ENCODE results near the gene ISCU. TPM values are rescaled to one million over a fixed set of nuclear protein-coding genes. Genes with fewer than 3 reads are reported as not detected.

Gene ISCU
- total RNA-seq, 1 donor from 2014 or later, result 55.5 TPM

GRCh38 chr12:108516511-108517275 lies 45.7 kb upstream of the ISCU start:
- Mint-ChIP-seq H3K27ac (ENCODE audit: unreplicated experiment) (no peak overlapping the region), H3K9me3 (no peaks in the 10 kb centered on the region), H3K4me1 (peaks cover 26% of the 10 kb centered on the region), H3K4me3 (peak overlapping the region; percentile 96), H3K27me3 (ENCODE audit: low read depth) (peaks cover 19% of the 10 kb centered on the region), H3K36me3 (ENCODE audit: low read depth) (peaks cover 9% of the 10 kb centered on the region)
- DNase-seq (ENCODE audit: low read depth, low spot score), result no peak
- TF ChIP-seq CTCF (conservative IDR thresholded peaks at IDR 0.05), result no peak

GRCh38 chr12:108517288-108518100 lies 44.9 kb upstream of the ISCU start:
- Mint-ChIP-seq H3K27me3 (ENCODE audit: low read depth) (peaks cover 13% of the 10 kb centered on the region), H3K27ac (ENCODE audit: unreplicated experiment) (no peak overlapping the region), H3K36me3 (ENCODE audit: low read depth) (peaks cover 14% of the 10 kb centered on the region), H3K4me3 (peak overlapping the region; percentile 96), H3K9me3 (no peaks in the 10 kb centered on the region), H3K4me1 (peaks cover 20% of the 10 kb centered on the region)
- TF ChIP-seq CTCF (conservative IDR thresholded peaks at IDR 0.05), result no peak
- DNase-seq (ENCODE audit: low read depth, low spot score), result no peak

- peaks cover 12% of the 10 kb centered on the region for H3K27me3 Mint-ChIP-seq (ENCODE audit: low read depth)
- no peak overlapping the region for H3K27ac Mint-ChIP-seq (ENCODE audit: unreplicated experiment)
- TF ChIP-seq CTCF (conservative IDR thresholded peaks at IDR 0.05), result no peak
- peaks cover 20% of the 10 kb centered on the region for H3K4me1 Mint-ChIP-seq
- no peak for DNase-seq (ENCODE audit: low read depth, low spot score)
- peaks cover 15% of the 10 kb centered on the region for H3K36me3 Mint-ChIP-seq (ENCODE audit: low read depth)
- H3K9me3 Mint-ChIP-seq, result no peaks in the 10 kb centered on the region
- peak overlapping the region; percentile 41 for H3K4me3 Mint-ChIP-seq
These were observed 44.2 kb upstream of the ISCU start for GRCh38 chr12:108518101-108518715.

- no peaks in the 10 kb centered on the region for H3K9me3 Mint-ChIP-seq
- no peak overlapping the region for H3K27ac Mint-ChIP-seq (ENCODE audit: unreplicated experiment)
- H3K4me3 Mint-ChIP-seq, result peak overlapping the region; percentile 41
- peaks cover 19% of the 10 kb centered on the region for H3K36me3 Mint-ChIP-seq (ENCODE audit: low read depth)
- H3K4me1 Mint-ChIP-seq, result peaks cover 20% of the 10 kb centered on the region
- no peak for TF ChIP-seq CTCF (conservative IDR thresholded peaks at IDR 0.05)
- H3K27me3 Mint-ChIP-seq (ENCODE audit: low read depth), result peaks cover 10% of the 10 kb centered on the region
- no peak for DNase-seq (ENCODE audit: low read depth, low spot score)
These were observed 43.5 kb upstream of the ISCU start for GRCh38 chr12:108518716-108519496.

GRCh38 chr12:108519558-108519957 lies 42.8 kb upstream of the ISCU start:
- Mint-ChIP-seq H3K27ac (ENCODE audit: unreplicated experiment) (no peak overlapping the region), H3K9me3 (no peaks in the 10 kb centered on the region), H3K4me1 (peaks cover 20% of the 10 kb centered on the region), H3K27me3 (ENCODE audit: low read depth) (peaks cover 9% of the 10 kb centered on the region), H3K4me3 (peak overlapping the region; percentile 41), H3K36me3 (ENCODE audit: low read depth) (peaks cover 24% of the 10 kb centered on the region)
- TF ChIP-seq CTCF (conservative IDR thresholded peaks at IDR 0.05), result no peak
- DNase-seq (ENCODE audit: low read depth, low spot score), result no peak

Measured in neural crest cell (in vitro differentiated cells).